Measurements from ENCODE around the gene FAM83B.

Gene FAM83B

GRCh38 chr6:54980511-54981275, 134.1 kb downstream of the FAM83B start:
- DNase-seq, result no peak

GRCh38 chr6:54981276-54981609, 134.7 kb downstream of the FAM83B start:
- no peak for DNase-seq

DNA sequence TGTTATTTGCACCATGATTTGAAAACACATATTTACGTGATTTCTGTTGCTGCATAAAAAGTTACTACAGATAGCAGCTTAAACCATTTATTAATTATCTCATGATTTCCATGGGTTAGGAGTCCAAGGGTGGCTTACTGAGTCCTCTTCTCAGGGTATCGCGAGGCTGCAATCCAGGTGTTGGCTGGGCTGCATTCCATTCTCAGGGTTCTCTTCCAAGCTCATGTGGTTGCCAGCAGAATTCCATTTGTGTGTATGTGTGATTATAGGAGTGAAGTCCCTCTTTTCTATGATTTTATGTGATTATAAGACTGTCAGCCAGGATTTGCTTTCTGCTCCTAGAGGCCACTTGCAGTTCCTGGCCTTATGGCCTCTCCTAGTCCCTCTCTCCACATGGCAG, 135.1 kb downstream of the FAM83B start:
- DNase-seq, result no peak

DNA sequence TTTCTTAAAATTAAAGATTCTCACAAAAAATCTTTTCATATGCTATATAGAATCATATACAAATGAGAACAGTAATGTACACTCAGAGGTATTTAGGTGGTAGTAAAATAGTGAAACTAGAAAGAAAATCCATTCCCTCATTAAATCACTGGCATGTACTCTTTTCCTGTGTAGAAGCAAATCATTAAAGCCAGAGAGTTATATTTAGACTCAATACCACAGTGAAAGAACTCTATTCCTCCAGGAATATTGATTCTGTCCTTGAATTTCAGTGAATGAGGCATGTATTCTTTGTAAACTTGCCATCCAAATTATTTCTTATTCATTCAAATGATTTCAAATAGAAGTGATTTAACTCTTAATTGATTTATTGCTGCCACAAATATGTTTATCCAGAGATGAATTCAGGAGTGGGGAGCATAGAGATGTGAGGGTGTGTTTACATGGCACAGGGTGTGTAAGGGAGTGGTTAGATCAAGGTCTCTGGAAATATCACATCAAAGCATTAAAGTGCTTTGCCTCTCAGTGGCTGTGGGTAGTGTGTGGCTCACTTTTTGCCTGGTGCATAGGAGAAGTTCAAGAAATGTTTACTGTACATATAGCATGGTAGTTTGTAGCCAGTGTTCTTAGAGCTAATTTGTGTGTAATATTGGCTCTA, 141.2 kb downstream of the FAM83B start:
- no peak for DNase-seq

- DNase-seq, result no peak
Observed at GRCh38 chr6:54988576-54988975, 142.0 kb downstream of the FAM83B start.

DNA sequence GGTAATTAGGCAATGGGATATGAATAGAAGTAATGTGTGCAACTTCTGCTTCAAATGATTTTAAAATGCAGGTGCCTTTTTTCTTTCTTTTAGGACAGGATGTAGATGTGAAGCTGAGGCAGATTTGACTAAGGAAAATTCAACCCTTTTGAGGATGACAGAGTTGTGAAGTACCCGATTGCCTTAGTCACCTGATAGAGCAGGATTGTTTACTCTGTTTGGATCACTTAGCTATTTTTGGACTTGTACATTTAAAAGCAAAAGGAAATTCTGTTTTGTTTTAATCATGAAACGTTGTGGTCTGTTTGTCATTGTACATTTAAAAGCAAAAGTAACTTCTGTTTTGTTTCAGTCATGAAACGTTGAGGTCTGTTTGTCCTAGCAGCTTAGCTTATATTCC, 143.4 kb downstream of the FAM83B start:
- no peak for DNase-seq

Data from CD4-positive, alpha-beta T cell treated with Interleukin-10 for 1 hour (primary cell).